HG03378 (cell line): ENCODE measurements around the gene CYP2A13.
"Not testable (repeated sequence)": the region's sequence is repeated elsewhere in the genome, so short reads cannot be mapped to it uniquely, and the experiment has no call there.

Experiments used
- ATAC-seq: cut with Tn5 transposase; IDR thresholded peaks from one replicate; pipeline ENCODE4 v1.9.1; 2021; ENCODE audit warnings: mild to moderate bottlenecking, moderate library complexity; ENCODE audit not compliant: unreplicated experiment

The CYP2A13 gene, protein sequence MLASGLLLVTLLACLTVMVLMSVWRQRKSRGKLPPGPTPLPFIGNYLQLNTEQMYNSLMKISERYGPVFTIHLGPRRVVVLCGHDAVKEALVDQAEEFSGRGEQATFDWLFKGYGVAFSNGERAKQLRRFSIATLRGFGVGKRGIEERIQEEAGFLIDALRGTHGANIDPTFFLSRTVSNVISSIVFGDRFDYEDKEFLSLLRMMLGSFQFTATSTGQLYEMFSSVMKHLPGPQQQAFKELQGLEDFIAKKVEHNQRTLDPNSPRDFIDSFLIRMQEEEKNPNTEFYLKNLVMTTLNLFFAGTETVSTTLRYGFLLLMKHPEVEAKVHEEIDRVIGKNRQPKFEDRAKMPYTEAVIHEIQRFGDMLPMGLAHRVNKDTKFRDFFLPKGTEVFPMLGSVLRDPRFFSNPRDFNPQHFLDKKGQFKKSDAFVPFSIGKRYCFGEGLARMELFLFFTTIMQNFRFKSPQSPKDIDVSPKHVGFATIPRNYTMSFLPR

DNA sequence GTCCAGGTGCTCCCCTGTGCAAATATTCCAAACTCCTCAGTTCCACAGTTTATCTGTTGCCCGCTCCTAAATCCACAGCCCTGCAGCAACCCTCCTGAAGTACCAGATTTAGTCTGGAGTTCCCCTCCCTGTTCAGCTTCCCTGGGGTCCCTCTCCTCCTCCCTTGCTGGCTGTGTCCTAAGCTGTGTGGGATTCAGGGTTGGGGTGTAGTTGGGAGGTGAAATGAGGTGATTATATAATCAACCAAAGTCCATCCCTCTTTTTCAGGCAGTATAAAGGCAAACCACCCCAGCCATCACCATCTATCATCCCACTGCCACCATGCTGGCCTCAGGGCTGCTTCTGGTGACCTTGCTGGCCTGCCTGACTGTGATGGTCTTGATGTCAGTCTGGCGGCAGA is at the start of gene CYP2A13:
TSS of gene CYP2A13 (plus strand) at position 301 of the 400 bp plus-strand sequence. CDS start at position 322, 21 bp downstream.
- no peak for ATAC-seq

GRCh38 chr19:41039806-41040205 is 48.4 kb upstream of the CYP2A13 start:
- ATAC-seq = no peak

DNA sequence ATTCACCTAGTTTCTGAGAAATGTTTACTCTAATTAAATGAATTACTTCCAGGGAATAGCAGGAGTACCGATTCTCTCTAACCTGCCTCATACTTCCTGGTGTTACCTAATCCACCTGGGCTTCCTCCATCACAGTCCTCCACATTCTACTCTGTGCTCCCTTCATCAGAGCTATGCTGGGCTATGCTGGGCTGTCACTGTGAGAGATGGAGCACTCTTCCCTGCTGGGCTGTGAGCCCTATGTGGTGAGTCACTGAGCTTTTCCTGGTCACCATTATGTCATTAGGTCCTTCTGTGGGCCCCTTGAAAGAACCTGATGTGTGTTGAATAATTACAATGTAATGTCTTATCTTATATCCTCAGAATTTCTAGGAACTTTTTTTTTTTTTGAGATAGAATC is 43.2 kb upstream of the CYP2A13 start:
- not testable (repeated sequence) for ATAC-seq

- ATAC-seq = no peak
Measured at GRCh38 chr19:41050426-41050825, 37.8 kb upstream of the CYP2A13 start.

- not testable (repeated sequence) for ATAC-seq
Measured at GRCh38 chr19:41052162-41052561, 36.1 kb upstream of the CYP2A13 start.

DNA sequence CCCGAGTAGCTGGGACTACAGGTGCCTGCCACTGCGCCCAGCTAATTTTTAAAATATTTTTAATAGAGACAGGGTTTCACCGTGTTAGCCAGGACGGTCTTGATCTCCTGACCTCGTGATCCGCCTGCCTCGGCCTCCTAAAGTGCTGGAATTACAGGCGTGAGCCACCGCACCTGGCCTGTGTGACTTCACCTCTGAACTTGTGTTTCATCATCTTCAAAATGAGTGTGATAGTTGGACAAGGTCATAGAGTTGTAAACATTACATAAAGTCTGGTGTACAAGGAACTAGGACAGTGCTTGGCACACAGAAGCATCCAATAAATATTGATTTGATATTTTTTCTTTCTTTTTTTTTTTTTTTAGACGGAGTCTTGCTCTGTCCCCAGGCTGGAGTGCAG is 34.9 kb upstream of the CYP2A13 start:
- ATAC-seq = not testable (repeated sequence)

DNA sequence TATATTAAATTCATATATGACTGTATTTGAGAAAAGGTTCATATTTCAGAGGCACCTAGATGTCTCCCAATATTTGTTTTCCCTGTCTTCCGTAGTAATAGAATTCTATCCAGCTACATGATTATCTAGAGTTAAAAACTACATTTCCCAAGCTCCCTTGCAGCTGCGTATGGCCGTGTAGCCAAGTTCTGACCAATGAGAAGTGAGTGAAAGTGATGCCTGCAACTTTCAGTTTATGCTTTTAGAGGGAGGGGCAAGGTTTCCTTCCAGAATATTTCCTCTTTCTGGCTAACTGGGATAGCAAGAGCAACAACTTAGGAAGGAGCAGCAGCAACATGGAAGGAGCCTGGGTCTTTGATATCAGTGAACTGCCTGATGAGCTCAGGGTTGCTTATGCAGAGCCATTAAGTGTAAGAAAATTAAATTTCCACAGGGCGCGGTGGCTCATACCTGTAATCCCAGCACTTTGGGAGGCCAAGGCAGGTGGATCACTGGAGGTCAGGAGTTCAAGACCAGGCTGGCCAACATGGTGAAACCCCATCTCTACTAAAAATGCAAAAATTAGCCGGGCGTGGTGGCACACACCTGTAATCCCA is 23.2 kb upstream of the CYP2A13 start:
- ATAC-seq = no peak

GRCh38 chr19:41076286-41076685 is 12.0 kb upstream of the CYP2A13 start:
- ATAC-seq = no peak

- ATAC-seq = no peak
Measured at GRCh38 chr19:41083516-41083915, 4.7 kb upstream of the CYP2A13 start.

DNA sequence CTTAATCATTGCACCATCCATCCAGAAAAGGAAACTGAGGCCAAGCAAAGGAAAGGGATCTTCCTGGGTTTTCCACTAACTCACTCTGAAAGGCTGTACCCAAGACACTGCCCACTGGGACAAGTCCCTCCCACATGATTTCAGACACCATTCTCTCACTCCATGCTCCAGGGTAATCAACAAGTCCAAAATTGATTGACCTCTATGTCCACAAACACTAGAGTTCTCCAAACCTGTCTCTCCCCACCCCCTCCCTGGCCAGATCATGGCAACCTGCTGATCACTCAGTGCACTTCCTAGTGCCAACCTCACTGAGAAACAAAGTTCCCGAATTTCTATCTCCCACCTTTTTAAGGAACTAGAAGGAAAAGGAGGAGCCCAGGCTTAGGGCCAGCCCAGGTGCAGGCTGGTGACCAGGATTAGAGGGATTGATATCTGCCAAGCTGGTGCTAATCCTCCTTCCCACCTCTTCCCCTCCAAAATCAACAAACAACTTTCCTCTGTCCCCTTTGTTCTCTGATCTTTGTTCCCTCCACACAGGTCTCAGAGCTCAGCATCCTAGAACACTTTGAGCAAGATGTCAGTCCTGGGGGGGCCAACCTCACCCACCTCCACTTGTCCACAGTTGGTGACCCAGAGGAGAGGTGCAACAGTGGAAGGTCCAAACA is 2.4 kb upstream of the CYP2A13 start:
- no peak for ATAC-seq

DNA sequence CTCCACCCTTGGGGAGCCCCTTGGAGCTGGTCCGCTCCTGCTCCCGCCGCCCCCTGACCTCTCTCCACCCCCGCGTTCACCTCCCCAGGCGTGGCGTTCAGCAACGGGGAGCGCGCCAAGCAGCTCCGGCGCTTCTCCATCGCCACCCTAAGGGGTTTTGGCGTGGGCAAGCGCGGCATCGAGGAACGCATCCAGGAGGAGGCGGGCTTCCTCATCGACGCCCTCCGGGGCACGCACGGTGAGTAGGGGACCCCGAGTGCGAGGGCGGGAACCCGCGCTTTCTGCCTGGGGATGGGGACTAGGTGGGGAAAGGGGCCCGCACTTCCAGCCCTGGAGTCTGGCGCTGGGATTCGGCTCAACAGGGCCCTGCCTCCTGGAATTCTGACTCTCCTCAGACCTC is 1.7 kb downstream of the CYP2A13 start:
- no peak for ATAC-seq

- ATAC-seq = no peak
Measured at GRCh38 chr19:41095703-41096102, 7.5 kb downstream of the CYP2A13 start.

DNA sequence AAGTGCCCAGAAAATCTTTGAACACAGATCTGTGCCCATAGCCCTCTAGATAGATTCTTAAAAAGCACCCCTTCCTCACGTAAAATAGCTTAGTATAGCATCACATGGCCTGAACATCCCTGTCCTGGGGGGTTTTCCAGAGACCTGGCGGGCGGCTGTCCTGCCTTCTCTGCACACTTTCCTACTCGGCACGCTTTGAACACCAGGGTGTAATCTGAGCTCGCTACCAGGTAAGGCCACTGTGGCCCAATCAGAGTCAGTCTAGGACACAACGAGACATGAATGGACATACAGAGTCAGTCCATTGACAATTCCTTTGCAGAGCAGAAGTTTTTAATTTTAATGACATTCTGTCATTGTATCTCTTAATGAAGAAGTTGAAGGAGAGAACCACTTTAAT is 8.1 kb downstream of the CYP2A13 start:
- ATAC-seq = no peak

DNA sequence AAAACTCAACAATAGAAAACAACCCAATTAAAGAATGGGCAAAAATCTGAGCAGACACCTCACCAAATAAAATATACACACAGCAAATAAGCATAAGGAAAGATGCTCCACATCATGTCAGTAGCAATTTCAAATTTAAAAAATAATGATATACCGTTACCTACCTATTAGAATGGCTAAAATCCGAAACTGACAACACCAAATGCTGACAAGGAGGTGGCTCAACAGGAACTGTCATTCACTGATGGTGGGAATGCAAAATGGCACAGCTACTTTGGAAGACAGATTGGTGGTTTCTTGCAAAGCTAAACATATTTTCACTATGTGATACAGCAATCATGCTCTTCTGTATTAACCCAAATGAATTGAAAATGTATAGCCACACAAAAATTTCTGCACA is 9.1 kb downstream of the CYP2A13 start:
- ATAC-seq = no peak

DNA sequence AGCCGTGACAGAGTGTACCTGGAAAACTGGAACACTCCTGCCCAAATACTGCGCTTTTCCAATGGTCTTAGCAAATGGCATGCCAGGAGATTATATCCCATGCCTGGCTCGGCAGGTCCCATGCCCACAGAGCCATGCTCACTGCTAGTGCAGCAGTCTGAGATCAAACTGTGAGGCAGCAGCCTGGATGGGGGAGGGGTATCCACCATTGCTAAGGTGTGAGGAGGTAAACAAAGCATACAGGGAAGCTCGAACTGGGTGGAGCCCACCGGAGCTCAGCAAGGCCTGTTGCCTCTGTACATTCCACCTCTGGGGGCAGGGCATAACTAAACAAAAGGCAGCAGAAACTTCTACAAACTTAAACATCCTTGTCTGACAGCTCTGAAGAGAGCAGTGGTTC is 10.5 kb downstream of the CYP2A13 start:
- no peak for ATAC-seq

GRCh38 chr19:41102210-41102609 is 14.0 kb downstream of the CYP2A13 start:
- not testable (repeated sequence) for ATAC-seq

GRCh38 chr19:41106177-41106576 is 17.9 kb downstream of the CYP2A13 start:
- ATAC-seq = no peak

GRCh38 chr19:41111296-41111695 is 23.0 kb downstream of the CYP2A13 start:
- no peak for ATAC-seq

DNA sequence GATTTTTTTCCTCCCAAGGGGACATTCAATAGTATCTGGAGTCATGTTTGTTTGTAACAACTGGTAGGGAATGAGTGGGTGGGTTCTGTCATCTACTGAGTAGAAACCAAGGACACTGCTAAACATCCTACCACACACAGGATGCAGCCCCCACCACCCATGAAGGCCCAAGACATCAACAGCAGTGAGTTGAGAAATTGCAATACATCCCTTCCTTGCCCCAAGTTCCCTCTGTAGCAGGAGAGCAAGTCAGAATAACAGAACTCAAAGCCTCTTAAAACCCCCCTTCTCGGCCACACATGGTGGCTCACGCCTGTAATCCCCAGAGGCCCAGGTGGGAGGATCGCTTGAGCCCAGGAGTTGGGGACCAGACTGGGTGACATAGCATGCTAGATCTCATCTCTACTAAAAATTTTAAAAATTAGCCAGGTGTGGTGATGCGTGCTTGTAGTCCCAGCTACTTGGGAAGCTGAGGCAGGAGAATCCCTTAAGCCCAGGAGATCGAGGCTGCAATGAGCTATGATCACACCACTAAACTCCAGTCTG is 23.6 kb downstream of the CYP2A13 start:
- ATAC-seq = no peak

DNA sequence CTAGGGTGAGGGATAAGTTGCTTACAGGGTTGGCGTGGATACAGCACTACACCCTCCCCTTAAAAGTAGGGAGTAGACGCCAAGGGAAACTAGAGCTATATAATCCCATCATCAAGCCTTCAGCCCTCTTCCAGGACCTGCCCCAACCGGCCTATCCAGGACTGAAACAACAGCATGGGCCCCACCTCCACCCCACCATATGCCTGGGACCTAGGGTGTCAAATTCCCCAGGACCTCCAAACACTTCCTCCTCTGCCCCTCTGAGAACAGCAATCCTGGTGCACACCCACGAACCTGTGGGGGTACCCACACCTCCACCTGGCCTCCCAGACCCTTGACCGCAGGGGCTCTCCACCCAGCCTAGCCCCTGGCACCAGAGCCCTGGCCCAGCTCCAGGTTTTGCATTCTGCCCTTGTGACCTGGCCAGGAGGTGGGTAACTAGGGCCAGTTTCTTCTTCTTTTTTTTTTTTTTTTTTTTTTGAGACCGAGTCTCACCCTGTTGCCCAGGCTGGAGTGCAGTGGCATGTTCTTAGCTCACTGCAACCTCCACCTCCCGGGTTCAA is 24.6 kb downstream of the CYP2A13 start:
- ATAC-seq = no peak

- ATAC-seq = no peak
Measured at GRCh38 chr19:41114132-41114531, 25.9 kb downstream of the CYP2A13 start, which contains the start of gene CYP2F1. Gene CYP2F1, plus strand, starts transcription at chr19:41114432. Its CDS starts 1,757 bp downstream, at chr19:41116189.
